Activated naive CD8-positive, alpha-beta T cell treated with anti-CD3 and anti-CD28 coated beads, Interleukin-2, amount 50 U/mL, for 16 hours (primary cell): ENCODE measurements around the gene SRP9.

Experiments
- DNase-seq: peaks from one replicate; pipeline ENCODE4 v3.0.0-alpha.2; 2020; ENCODE audit warnings: low read depth, low spot score

SRP9 gene, protein sequence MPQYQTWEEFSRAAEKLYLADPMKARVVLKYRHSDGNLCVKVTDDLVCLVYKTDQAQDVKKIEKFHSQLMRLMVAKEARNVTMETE

GRCh38 chr1:225777583-225778336, at the start of gene SRP9:
Gene SRP9 (plus strand): TSS chr1:225777826. CDS start chr1:225777941, 115 bp downstream.
- DNase-seq = peak; percentile 99

GRCh38 chr1:225731491-225731890, 46.1 kb upstream of the SRP9 start:
- DNase-seq = no peak

- DNase-seq = no peak
Measured at GRCh38 chr1:225733254-225733653, 44.4 kb upstream of the SRP9 start.

DNA sequence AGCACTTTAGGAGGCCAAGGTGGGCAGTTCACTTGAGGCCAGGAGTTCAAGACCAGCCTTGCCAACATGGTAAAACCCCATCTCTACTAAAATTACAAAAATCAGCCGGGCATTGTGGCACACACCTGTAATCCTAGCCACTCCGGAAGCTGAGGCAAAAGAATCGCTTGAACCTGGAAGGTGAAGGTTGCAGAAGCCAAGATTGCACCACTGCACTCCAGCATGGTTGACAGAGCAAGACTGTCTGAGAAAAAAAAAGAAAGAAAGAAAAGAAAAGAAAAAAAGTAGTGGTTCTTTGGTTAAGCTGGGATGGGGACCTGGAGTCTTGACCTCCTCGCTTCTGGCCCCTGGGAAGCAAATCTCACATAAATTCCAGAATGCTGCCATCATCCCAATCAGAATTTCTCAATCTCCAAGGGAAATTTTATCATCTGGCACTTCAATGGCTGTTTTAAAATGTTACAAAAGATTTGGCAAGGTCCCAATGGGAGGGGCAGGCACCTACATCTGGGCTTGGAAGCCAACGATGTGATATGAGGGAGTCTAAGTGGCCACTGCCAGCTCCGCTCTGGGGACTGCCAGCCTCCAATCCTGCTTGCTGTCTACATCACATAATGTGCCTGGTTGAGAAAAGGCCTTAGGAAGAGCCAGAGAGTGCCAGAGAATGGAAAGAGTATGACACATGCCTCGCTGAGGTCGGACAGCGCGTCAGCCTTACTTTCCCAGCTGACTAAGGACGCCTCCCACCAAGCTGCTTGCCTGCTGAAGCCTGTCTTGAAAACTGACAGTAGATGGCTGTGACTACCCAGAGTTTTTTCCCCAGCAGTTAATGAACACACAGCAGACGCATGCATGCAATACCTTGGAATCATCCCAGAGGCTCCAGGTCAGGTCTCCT, 42.1 kb upstream of the SRP9 start:
- no peak for DNase-seq

GRCh38 chr1:225736437-225737098, 41.1 kb upstream of the SRP9 start:
- DNase-seq = no peak

DNA sequence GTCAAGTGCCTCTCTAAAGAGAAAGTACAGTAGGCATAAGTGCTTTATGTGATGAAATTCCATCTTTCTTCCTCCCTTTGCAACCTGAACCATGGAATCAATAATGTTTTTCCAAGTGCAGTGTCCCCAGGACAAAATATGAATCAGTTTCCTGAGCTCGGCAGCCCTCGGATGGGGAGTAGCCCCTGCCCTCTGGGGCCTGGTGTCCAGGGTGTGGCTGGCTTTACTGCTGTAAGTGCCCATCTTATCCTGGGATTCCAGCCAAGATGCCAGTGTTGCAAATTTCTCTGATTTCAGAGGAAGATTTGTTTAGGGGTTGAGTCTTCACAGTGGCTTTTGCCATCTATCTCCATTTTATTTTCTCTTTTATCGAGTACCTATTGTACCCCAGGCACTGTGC, 40.5 kb upstream of the SRP9 start:
- DNase-seq = no peak

DNA sequence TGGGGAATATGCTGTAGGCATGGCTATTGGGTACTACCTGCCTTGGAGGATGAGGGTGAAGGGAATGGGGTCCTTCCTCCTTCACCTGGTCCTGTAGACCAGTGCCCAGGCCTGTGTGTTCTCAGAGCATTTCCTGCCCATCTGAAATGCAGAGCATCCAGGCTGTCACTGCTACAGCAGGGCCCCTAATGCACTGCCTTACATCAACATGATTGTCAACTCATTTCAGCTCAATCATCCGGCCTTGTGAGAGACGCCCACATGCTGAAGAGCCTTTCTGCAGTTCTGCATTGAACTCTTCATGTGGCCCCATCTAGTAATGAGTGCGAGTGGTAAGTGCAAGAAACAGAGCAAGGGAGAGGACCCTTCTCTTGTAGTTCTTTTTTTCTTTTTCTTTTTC, 39.8 kb upstream of the SRP9 start:
- DNase-seq = no peak

DNA sequence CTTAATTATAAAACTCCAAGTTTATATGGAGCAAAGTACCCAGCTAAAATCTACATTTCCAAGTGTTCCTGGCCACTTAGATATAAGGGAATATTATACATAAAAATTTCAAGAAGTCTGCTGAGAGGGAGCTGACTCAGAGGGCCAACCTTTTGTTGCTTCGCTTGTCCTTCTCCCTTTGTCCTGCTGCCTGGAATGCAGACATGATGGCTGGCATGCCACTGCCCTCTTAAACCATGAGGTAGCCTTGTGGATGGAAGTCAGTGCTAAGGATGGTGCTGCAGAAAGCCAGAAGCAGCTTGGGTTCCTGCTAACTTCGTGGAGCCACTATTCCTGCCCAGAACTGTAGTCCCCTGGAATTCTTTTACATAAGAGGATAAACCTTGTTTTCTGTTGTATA, 38.9 kb upstream of the SRP9 start:
- no peak for DNase-seq

GRCh38 chr1:225739542-225740107, 38.0 kb upstream of the SRP9 start:
- DNase-seq = no peak

GRCh38 chr1:225744745-225745144, 32.9 kb upstream of the SRP9 start:
- no peak for DNase-seq

DNA sequence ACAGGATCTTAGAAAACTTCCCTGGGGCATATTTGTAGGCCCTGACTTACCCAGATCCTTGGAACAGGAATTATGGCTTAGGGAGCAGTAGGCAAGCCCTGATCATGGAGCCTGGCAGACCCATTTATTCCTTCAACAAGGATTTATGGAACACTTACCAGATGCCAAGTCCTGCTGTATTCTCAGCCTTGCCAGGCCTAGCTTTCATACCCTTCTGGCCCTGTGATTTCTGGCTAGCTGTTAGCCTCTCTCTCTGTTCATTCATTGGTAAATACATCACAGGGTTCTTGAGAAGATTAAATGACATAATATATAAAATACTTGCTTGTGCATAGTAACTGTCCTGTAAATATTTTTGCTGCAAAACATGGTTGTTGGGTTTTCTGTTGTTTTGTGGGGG, 32.4 kb upstream of the SRP9 start:
- no peak for DNase-seq

DNA sequence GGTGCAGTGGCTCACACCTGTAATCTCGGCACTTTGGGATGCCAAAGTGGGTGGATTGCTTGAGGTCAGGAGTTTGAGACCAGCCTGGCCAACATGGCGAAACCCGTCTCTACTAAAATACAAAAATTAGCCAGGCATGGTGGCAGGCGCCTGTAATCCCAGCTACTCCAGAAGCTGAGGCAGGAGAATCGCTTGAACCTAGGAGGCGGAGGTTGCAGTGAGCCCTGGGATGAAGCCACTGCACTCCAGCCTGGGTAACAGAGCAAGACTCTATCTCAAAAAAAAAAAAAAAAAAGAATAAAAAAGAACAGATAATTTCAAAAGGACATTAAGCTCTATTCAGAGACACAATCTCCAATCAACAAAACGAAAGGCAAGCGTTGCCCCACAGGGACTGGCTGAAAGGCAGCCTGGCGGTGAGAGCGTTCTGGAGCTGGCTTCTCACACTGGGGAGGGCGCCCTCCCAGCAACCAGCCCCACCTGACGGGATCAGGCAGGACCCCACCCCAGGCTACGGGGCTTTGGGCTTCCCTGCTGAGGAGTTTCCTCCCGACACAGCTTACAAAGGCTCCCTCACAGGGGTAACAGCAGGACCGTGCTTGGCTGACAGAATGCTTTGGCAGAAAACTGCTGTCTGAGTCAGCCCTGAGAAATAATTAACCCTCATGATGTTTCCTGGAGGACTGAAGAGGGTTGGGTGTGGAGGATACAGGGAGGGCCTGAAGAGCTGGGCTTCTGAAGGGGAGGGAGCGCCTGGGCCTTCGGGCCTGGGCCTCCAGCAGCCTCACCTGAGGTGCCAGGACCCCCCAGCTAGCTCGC, 31.1 kb upstream of the SRP9 start:
- no peak for DNase-seq

- DNase-seq = no peak
Measured at GRCh38 chr1:225747566-225747965, 30.1 kb upstream of the SRP9 start.

DNA sequence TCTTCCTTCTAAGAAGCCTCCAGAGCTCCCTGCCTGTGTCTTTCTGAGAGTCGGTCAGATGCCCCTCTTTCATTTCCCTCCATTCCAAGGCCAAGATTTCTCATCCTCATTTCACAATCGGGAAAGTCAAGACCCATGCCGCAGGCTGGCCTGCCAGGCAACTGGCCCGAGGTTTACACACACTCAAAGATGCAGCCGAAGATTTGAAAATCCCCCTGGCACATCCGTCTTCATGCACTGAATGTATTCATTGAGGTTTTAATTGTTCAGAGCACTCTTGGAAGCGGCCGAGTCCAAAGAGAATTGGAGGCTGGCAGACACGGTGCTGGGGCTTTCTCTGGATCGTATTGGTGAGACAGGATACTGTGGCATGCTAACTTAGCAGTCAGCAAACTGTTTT, 29.1 kb upstream of the SRP9 start:
- no peak for DNase-seq

DNA sequence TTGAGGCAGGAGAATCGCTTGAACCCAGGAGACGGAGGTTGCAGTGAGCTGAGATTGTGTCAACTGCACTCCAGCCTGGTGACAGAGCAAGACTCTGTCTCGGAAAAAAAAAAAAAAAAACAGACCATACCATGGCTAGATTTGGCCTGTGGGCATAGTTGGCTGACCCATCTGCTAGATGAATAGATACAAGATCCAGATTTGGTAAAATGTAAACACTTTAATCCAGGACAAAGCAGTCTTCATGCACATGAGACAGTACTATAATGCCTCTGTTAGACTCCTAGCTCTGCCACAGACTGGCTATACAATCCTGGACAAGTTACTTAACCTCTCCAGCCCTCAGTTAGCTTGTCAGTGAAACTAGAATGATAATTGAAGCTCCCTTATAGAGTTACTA, 27.9 kb upstream of the SRP9 start:
- DNase-seq = no peak

GRCh38 chr1:225750420-225750819, 27.2 kb upstream of the SRP9 start:
- DNase-seq = no peak

GRCh38 chr1:225750875-225751824, 26.5 kb upstream of the SRP9 start:
- no peak for DNase-seq

DNA sequence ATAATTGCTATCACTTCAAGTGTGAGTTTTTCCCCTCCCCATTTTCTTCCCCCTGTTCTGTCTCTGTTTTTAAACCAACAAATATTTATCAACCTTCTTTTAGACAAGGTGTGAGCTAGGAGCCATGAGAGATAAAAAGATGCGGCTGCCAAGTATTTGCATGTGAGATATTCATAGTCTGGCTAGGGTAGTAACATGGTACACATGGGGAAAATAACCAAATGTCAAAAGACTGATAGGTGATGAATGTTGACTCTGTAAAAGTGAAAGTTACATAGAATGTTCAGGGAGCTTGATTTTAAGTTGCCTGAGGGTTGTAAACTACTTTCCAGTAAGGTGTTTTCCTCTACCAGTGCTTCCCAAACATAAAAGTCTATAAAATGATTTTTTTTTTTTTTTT, 25.4 kb upstream of the SRP9 start:
- no peak for DNase-seq

DNA sequence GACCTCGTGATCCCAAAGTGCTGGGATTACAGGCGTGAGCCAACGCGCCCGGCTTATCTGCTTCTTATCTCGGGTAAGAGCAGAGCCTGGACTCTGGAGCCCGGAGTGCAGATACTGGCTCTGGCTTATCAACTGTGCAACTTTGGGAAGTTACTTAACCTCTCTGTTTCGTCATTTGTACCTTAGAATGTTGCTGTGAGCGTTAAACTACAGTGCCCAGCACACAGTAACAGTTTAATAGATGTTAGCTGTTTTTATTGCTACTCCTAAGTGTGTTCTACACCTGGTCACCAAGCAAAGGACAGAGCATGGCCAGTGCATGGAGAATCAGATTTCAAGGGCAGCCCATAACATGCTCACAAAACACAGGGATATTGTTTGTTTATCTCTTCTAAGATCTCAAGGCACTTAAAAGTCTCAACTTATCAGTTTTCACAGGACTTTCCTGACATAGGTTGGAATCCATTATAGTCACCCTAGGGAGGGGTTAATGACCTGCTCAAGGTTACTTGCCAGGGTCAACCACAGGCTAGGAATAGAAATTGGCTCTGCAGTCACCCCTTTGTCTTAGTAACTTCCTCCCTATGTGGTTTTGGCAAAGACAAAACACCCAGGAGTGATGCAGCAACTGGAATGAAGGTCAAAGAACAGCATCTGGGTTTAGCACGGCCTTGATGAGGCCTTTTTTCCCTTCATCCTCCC, 22.5 kb upstream of the SRP9 start:
- DNase-seq = no peak
